Natural killer cell (primary cell): ENCODE data around the gene IPPK. TPM values are rescaled to one million over a fixed set of nuclear protein-coding genes. Genes with fewer than 3 reads are reported as not detected.
A peak's percentile ranks its signal among the peaks of the same experiment; 100 is the strongest.

Source experiments
- ATAC-seq, 3 donors: fragments of 150-1000 bp in 2 of 3; fragments of 200-7000 bp in 1 of 3; cut with Tn5 transposase; 1 replicate in 1 of 3; 2 replicates in 2 of 3; pipeline ENCODE4 v1.10.0; 2021; ENCODE audit warnings: mild to moderate bottlenecking in 2 of 3, moderate library complexity in 2 of 3
- DNase-seq, 2 donors: peaks; one replicate each; pipeline versions ENCODE4 v3.0.0 to v3.0.0-alpha.2; 2013 to 2021; ENCODE audit warnings: mixed read lengths in 1 of 2
- H3K27ac ChIP-seq: one replicate; pipeline ENCODE4 v1.5.1; 2013; ENCODE audit warnings: mild to moderate bottlenecking, low read length
- H3K27me3 ChIP-seq: one replicate; pipeline ENCODE4 v1.6.1; 2013; ENCODE audit warnings: low read length; ENCODE audit not compliant: control insufficient read depth, insufficient read depth
- H3K36me3 ChIP-seq: one replicate; pipeline ENCODE4 v1.6.1; 2013; ENCODE audit warnings: low read length; ENCODE audit not compliant: control insufficient read depth, insufficient read depth
- H3K4me1 ChIP-seq: one replicate; pipeline ENCODE4 v1.6.1; 2013; ENCODE audit warnings: low read length; ENCODE audit not compliant: control insufficient read depth, insufficient read depth
- H3K4me3 ChIP-seq: one replicate; pipeline ENCODE4 v1.5.1; 2013; ENCODE audit warnings: low read length
- H3K9me3 ChIP-seq: one replicate; pipeline ENCODE4 v1.6.1; 2013; ENCODE audit warnings: low read length; ENCODE audit not compliant: control insufficient read depth, insufficient read depth
- H3K27ac Mint-ChIP-seq, 2 donors: one replicate each; pipeline ENCODE4 v1.8.0; 2022; ENCODE audit warnings: mild to moderate bottlenecking in 2 of 2, mixed read lengths in 2 of 2, moderate library complexity in 1 of 2
- H3K27me3 Mint-ChIP-seq, 2 donors: one replicate each; pipeline ENCODE4 v1.8.0; 2022; ENCODE audit warnings: low read depth in 2 of 2, mixed read lengths in 2 of 2
- H3K36me3 Mint-ChIP-seq: one replicate; pipeline ENCODE4 v1.8.0; 2022; ENCODE audit warnings: mixed read lengths
- H3K4me1 Mint-ChIP-seq, 2 donors: one replicate each; pipeline ENCODE4 v1.8.0; 2022; ENCODE audit warnings: mixed read lengths in 2 of 2
- H3K4me3 Mint-ChIP-seq: one replicate; pipeline ENCODE4 v1.8.0; 2022; ENCODE audit warnings: mild to moderate bottlenecking, moderate library complexity, mixed read lengths
- H3K9me3 Mint-ChIP-seq, 2 donors: one replicate each; pipeline ENCODE4 v1.8.0; 2022; ENCODE audit warnings: mixed read lengths in 2 of 2
- CTCF ChIP-seq: fragments of 200-600 bp; IDR thresholded peaks from one replicate; pipeline ENCODE4 v1.8.0; 2022; ENCODE audit warnings: antibody characterized with exemption
- WGBS: methylation state at CpG from one replicate; pipeline ENCODE4 v1.1.7; 2013; ENCODE audit warnings: missing lambda C conversion rate; ENCODE audit not compliant: insufficient coverage; 5-methylcytosine and 5-hydroxymethylcytosine counted together
- intact Hi-C: fragments of 100-400 bp; cut with micrococcal nuclease; formaldehyde crosslinking; loops from one replicate; pipeline ENCODE4 v1.14.2; 2022
- total RNA-seq, 4 donors: library from RNA; stranded (reverse); fragments of 120-200 nt in 1 of 4; gene quantifications; one replicate each; pipeline versions ENCODE4 v1.2.3 to v1.2.4, GENCODE V29; 2013 to 2022

IPPK gene
- total RNA-seq, 3 donors from 2014 or later (not counting 1 experiment from before 2014, with no cell fraction given), result 4.9 to 9.2 (median 6.7) TPM

- H3K4me3 Mint-ChIP-seq, result peak overlapping the region; percentile 0
- Histone ChIP-seq H3K4me1 (peaks cover 35% of the 10 kb centered on the region), H3K36me3 (peaks cover 10% of the 10 kb centered on the region), H3K4me3 (no peak overlapping the region), H3K27ac (no peak overlapping the region), H3K27me3 (no peaks in the 10 kb centered on the region), H3K9me3 (no peaks in the 10 kb centered on the region)
- DNase-seq (no peak), ATAC-seq (no peak)
- H3K27me3 Mint-ChIP-seq, result no peaks in the 10 kb centered on the region
- TF ChIP-seq CTCF, result no peak
- H3K9me3 Mint-ChIP-seq, result no peaks in the 10 kb centered on the region
- H3K4me1 Mint-ChIP-seq, result peaks cover 40 to 48% of the 10 kb centered on the region in 2 donors
- WGBS, result 94% methylated on average over 8 of the region's 8 CpGs
- no peaks in the 10 kb centered on the region for H3K36me3 Mint-ChIP-seq
- peak overlapping the region; percentile 26 to 59 for H3K27ac Mint-ChIP-seq
- intact Hi-C loops, result no loop called here
Measured at GRCh38 chr9:92666912-92667532, 2.9 kb downstream of the IPPK start.

- intact Hi-C loops, result no loop called here
- H3K36me3 ChIP-seq, result peaks cover 10% of the 10 kb centered on the region
- Mint-ChIP-seq H3K4me3 (peak overlapping the region; percentile 7), H3K4me1 (peaks cover 40 to 53% of the 10 kb centered on the region in 2 donors), H3K27me3 (no peaks in the 10 kb centered on the region), H3K36me3 (no peaks in the 10 kb centered on the region), H3K9me3 (no peaks in the 10 kb centered on the region), H3K27ac (no peak overlapping the region)
- H3K4me1 ChIP-seq, result peaks cover 31% of the 10 kb centered on the region
- ATAC-seq (no peak), DNase-seq (no peak)
- 96% methylated on average over 6 of the region's 6 CpGs for WGBS
- no peaks in the 10 kb centered on the region for H3K27me3 ChIP-seq
- no peak overlapping the region for H3K4me3 ChIP-seq
- no peak overlapping the region for H3K27ac ChIP-seq
- H3K9me3 ChIP-seq, result no peaks in the 10 kb centered on the region
- TF ChIP-seq CTCF, result no peak
Measured at GRCh38 chr9:92666236-92666635, 3.7 kb downstream of the IPPK start.

GRCh38 chr9:92665836-92666235, 4.1 kb downstream of the IPPK start:
- no peaks in the 10 kb centered on the region for H3K36me3 Mint-ChIP-seq
- ATAC-seq (no peak), DNase-seq (no peak)
- no peaks in the 10 kb centered on the region for H3K9me3 Mint-ChIP-seq
- H3K27ac ChIP-seq, result no peak overlapping the region
- H3K27me3 Mint-ChIP-seq, result no peaks in the 10 kb centered on the region
- H3K27me3 ChIP-seq, result no peaks in the 10 kb centered on the region
- H3K4me3 ChIP-seq, result no peak overlapping the region
- H3K36me3 ChIP-seq, result peaks cover 10% of the 10 kb centered on the region
- intact Hi-C loops, result no loop called here
- H3K4me1 ChIP-seq, result peaks cover 27% of the 10 kb centered on the region
- H3K4me3 Mint-ChIP-seq, result peak overlapping the region; percentile 7
- H3K27ac Mint-ChIP-seq, result no peak overlapping the region
- TF ChIP-seq CTCF, result no peak
- peaks cover 40 to 53% of the 10 kb centered on the region in 2 donors for H3K4me1 Mint-ChIP-seq
- WGBS, result 97% methylated on average over 3 of the region's 3 CpGs
- H3K9me3 ChIP-seq, result no peaks in the 10 kb centered on the region
